ENCODE data around the gene KCP.

- TF ChIP-seq CTCF (IDR thresholded peaks at IDR 0.05) (no peak), ZFX (IDR thresholded peaks at IDR 0.05; ENCODE audit: borderline replicate concordance) (no peak)
Observed at GRCh38 chr7:128920913-128921582, 10.5 kb upstream of the KCP start.

Data from 22Rv1 (cell line).